Retinal pigment epithelial cell (primary cell): ENCODE measurements around the gene USP7.
A peak's percentile ranks its signal among the peaks of the same experiment; 100 is the strongest.

Source experiments
- DNase-seq: peaks from one replicate; pipeline ENCODE4 v3.0.0-alpha.2; 2010; ENCODE audit warnings: low read depth
- H3K4me3 ChIP-seq: 2 replicates; pipeline ENCODE4 v1.5.1; 2011; ENCODE audit warnings: mild to moderate bottlenecking, low read length, control low read depth, moderate library complexity
- TF ChIP-seq, protein P1 (sequence below): conservative IDR thresholded peaks from 2 replicates; pipeline ENCODE4 v1.5.1; 2011; ENCODE audit warnings: low read depth, low read length, control low read depth, inconsistent platforms

The USP7 gene

DNA sequence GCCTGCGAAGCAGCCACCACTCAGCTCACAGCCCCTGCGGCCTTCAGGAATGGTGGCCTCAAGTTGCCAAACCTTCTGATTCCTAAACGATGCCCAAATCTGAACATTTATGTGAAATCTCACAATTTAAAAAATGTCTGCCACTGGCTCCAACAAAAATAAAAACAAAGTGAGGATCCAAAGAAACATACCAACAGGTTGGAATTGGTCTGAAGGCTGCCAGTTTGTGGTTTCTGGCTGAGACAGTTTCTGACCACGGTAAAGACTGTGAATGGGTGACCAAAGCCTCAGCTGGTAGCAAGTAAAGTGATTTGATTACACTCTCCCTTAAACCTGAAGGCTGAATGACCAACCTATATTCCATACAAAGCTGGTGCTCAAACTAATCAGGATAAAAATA, 56.6 kb downstream of the USP7 start:
- no peak overlapping the region for H3K4me3 ChIP-seq
- DNase-seq, result no peak
- TF ChIP-seq, protein P1, sequence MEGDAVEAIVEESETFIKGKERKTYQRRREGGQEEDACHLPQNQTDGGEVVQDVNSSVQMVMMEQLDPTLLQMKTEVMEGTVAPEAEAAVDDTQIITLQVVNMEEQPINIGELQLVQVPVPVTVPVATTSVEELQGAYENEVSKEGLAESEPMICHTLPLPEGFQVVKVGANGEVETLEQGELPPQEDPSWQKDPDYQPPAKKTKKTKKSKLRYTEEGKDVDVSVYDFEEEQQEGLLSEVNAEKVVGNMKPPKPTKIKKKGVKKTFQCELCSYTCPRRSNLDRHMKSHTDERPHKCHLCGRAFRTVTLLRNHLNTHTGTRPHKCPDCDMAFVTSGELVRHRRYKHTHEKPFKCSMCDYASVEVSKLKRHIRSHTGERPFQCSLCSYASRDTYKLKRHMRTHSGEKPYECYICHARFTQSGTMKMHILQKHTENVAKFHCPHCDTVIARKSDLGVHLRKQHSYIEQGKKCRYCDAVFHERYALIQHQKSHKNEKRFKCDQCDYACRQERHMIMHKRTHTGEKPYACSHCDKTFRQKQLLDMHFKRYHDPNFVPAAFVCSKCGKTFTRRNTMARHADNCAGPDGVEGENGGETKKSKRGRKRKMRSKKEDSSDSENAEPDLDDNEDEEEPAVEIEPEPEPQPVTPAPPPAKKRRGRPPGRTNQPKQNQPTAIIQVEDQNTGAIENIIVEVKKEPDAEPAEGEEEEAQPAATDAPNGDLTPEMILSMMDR, result no peak

DNA sequence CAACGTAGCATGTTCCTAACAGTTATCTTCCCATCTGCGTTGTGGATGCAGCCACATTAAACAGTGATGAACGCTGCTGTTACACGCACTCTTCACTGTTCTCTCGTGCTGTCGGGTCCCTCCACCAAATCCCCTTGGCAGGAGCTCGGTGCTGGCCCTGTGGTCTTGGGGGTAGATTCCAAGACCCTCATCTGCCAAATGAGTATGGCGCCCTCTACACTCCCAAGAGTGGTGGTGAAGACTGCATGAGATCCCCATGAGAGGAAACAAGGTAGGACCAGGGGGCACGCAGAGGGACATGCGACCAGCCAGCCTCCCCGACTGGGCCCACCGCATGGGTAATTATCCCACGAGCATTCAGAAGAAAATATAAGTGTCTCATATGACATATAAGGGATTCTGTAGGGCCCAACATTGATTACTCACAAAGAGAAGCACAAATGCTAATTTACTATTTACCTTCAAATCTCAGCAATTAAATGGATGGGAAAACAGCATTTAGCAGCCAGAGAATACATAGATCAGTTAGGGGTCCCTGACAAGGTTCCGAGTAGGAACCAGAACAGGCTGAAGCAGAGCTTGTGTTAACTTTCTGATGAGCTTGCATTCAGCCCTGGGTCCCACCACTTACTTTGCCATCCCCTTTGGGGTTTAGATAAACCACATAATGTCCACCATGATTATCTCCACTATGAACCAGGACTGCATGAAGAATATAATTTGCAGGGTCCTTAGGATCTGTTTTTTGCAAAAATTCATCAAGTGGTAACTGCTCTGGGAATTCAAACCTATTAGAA, 57.7 kb downstream of the USP7 start:
- no peak for DNase-seq
- TF ChIP-seq, protein P1, result peak; percentile 40
- no peak overlapping the region for H3K4me3 ChIP-seq

DNA sequence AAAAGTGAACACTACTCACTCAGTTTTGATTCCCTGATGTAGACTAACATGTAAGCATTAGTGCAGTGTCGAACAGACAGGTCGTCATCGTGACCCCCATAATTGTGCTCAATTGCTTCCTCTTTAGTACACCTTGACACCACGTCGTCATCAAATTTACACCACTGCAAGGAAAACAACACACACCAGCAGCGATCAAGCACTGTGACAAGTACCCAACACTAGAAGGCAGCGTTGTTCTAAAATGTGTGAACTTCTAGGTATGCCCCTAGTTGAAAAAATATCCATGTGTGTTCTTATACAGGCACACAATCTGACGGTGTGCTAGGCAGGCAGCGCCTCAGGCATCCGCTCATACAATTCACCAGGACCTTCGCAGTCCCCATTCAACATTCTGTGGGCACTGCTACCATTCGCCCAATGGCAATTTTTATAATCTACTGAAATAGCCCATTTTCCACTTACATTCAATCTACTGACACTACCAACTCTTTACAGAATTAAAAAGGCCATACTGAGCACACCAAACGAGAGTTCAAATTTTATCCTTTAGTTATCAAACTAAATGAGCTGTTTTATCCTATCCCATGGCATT, 58.4 kb downstream of the USP7 start:
- no peak for DNase-seq
- TF ChIP-seq, protein P1, result peak; percentile 71

DNA sequence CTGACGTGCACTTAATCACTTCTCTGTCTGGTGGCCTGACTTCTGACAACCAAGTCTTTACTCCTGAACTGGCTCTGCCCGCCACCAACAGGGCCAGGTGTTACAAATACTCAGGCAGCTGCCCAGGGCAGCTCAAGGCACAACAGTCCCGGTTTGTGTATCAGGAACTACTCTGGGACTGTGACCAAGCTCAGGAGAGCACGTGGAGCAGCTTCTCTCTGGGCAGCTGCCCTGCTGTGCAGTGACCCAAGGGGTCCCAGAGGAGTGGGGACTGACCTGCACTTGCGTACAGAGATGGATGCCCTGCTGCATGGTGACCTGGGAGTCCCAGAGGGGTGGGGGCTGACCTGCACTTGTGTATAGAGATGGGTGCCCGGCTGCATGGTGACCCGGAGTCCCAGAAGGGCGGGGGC, 59.7 kb downstream of the USP7 start:
- TF ChIP-seq, protein P1, result no peak
- no peak for DNase-seq
- no peak overlapping the region for H3K4me3 ChIP-seq

More for the DNA sequence above, 58.4 kb downstream of the USP7 start:
- no peak overlapping the region for H3K4me3 ChIP-seq

DNA sequence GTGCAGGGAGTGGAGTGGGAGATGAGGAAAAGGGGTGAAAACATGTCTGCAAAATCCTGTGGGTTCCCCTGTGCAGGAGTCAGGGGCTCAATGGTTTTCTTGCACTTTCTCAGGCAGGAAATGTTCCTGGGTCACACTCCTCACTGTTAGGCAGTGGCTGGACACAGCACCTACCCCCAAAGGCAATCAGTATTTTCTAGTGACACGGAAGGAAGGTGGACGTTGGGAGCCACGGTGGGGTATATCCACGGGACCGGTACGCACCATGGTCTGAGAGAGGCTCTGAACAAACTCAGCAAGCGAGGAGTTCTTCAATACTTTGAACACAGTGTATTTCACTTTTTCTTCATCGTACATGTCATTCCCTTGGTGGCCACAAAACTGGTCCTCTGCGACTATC, 60.7 kb downstream of the USP7 start:
- DNase-seq, result no peak
- TF ChIP-seq, protein P1, result no peak
- no peak overlapping the region for H3K4me3 ChIP-seq

DNA sequence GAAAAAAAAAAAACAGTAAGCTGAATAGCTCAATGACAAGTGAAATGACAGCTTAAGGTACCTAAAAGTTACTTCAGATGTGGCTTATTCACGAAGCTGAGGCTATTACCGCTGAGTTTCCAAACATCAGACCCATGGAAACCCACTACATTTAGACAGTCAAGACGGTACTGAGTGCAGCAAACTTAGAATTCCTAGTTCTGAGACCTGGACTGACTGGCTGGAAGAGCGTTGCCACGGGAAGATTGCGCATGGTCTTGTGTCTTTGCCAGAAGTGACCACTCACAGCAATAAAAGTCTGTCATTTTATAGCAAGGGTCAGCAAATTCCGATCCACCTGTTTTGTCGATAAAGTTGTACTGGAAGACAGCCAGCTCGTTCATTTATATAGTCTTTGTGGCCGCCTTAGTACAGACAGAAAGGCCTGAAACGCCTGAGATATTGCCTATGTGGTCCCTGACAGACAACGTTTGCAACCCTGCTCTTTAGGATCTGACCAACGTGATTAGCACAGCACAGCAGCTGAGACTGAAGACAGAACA, 62.3 kb downstream of the USP7 start:
- DNase-seq, result no peak
- TF ChIP-seq, protein P1, result no peak
- H3K4me3 ChIP-seq, result no peak overlapping the region
